ENCODE measurements around the gene MNX1. TPM values are rescaled to one million over a fixed set of nuclear protein-coding genes. Genes with fewer than 3 reads are reported as not detected.

MNX1 gene
- total RNA-seq, 1 donor from 2014 or later, result 2.0 TPM

DNA sequence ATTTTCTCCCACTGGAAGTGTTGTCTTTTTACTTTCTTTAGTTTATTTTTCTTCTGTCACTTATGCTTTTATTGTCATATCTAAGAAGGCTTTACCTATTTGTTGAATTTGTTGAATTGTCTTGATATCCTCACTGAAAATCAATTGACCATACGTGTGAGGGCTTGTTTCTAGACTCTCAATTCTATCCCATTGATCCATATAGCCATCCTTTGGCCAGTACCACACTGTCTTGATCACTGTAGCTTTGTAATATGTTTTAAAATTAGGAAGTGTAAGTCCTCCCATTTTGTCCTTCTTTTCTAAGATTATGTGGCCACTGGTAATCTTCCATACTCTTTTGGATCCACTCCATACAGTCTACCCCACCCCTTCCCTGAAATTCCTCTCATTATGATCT lies 25.5 kb upstream of the MNX1 start:
- DNase-seq (ENCODE audit: low read depth), result no peak
- no peaks in the 10 kb centered on the region for H3K36me3 ChIP-seq (ENCODE audit: control insufficient read depth, insufficient read depth, low read length)
- TF ChIP-seq, protein P1, sequence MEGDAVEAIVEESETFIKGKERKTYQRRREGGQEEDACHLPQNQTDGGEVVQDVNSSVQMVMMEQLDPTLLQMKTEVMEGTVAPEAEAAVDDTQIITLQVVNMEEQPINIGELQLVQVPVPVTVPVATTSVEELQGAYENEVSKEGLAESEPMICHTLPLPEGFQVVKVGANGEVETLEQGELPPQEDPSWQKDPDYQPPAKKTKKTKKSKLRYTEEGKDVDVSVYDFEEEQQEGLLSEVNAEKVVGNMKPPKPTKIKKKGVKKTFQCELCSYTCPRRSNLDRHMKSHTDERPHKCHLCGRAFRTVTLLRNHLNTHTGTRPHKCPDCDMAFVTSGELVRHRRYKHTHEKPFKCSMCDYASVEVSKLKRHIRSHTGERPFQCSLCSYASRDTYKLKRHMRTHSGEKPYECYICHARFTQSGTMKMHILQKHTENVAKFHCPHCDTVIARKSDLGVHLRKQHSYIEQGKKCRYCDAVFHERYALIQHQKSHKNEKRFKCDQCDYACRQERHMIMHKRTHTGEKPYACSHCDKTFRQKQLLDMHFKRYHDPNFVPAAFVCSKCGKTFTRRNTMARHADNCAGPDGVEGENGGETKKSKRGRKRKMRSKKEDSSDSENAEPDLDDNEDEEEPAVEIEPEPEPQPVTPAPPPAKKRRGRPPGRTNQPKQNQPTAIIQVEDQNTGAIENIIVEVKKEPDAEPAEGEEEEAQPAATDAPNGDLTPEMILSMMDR (IDR thresholded peaks at IDR 0.05; ENCODE audit: insufficient read depth, low read length, poor library complexity, severe bottlenecking), result no peak
- no peak overlapping the region for H3K4me3 ChIP-seq (ENCODE audit: low read depth, low read length)
- H3K27me3 ChIP-seq (ENCODE audit: control insufficient read depth, insufficient read depth, low read length), result no peaks in the 10 kb centered on the region

DNA sequence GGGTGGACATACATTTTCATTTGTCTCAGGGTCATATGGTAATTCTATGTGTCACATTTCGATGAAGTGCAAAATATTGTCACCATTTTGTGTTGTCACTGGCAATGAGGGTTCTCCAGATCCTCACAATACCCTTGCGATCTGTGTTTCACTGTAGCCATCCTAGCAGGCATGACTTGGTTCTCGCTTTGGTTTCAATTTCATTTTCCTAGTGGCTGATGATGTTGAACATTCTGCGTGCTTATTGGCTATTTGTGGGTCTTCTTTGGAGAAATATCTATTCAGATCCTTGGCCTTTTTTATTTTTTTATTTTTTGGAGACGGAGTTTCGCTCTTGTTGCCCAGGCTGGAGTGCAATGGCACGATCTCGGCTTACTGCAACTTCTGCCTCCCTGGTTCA lies 24.8 kb upstream of the MNX1 start:
- H3K4me3 ChIP-seq (ENCODE audit: low read depth, low read length), result no peak overlapping the region
- H3K27me3 ChIP-seq (ENCODE audit: control insufficient read depth, insufficient read depth, low read length), result no peaks in the 10 kb centered on the region
- TF ChIP-seq, protein P1 (IDR thresholded peaks at IDR 0.05; ENCODE audit: insufficient read depth, low read length, poor library complexity, severe bottlenecking), result no peak
- H3K36me3 ChIP-seq (ENCODE audit: control insufficient read depth, insufficient read depth, low read length), result no peaks in the 10 kb centered on the region
- DNase-seq (ENCODE audit: low read depth), result no peak

DNA sequence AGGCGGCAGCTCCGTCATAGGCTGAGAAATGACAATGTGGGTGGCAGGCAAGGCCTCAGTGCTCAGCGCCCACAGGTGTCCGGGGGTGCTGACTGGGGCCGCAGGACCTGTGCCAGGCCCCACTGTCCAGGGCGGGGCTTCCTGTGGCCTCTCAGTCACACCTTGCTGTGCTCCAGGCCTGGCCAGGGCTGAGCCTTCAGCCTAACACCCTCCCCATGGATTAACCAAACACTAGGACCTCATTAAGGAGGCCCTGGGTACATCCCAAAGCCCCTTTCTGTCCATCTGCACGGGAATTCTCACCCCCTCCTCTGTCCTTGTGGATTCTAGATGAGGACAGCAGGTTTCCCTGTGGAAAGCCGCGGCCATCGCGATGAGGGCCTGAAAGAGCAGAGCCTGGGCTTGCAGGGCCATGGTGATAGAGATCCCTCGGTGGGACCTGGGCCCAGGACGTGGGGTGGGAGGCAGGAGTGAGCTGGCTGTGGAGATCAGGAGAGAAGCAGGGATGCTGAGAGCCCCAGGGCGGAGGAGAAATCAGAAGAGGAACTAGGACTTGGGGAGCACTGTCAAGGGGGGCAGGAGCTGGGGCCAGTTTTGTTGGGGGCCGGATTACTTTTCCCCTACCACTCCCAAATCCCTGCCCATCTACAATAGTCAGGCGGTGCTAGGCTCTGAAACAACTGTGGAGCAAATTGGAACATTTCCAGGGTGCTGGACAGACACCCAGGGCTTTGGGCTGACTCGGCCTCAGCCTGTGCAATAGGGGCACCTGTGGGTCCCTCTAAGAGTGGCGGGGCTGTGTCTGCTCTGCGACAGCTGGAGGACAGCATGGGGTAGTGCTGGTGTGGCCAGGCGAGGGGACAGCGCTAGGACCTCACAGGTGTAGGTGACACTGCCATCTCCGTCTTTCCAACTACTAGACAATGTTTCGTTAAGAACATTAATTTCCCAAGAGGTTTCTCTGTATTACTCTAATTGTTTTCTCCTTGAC lies 23.3 kb upstream of the MNX1 start:
- Histone ChIP-seq H3K27me3 (ENCODE audit: control insufficient read depth, insufficient read depth, low read length) (no peaks in the 10 kb centered on the region), H3K36me3 (ENCODE audit: control insufficient read depth, insufficient read depth, low read length) (no peaks in the 10 kb centered on the region), H3K4me3 (ENCODE audit: low read depth, low read length) (no peak overlapping the region)
- no peak for DNase-seq (ENCODE audit: low read depth)
- TF ChIP-seq, protein P1 (IDR thresholded peaks at IDR 0.05; ENCODE audit: insufficient read depth, low read length, poor library complexity, severe bottlenecking), result no peak

DNA sequence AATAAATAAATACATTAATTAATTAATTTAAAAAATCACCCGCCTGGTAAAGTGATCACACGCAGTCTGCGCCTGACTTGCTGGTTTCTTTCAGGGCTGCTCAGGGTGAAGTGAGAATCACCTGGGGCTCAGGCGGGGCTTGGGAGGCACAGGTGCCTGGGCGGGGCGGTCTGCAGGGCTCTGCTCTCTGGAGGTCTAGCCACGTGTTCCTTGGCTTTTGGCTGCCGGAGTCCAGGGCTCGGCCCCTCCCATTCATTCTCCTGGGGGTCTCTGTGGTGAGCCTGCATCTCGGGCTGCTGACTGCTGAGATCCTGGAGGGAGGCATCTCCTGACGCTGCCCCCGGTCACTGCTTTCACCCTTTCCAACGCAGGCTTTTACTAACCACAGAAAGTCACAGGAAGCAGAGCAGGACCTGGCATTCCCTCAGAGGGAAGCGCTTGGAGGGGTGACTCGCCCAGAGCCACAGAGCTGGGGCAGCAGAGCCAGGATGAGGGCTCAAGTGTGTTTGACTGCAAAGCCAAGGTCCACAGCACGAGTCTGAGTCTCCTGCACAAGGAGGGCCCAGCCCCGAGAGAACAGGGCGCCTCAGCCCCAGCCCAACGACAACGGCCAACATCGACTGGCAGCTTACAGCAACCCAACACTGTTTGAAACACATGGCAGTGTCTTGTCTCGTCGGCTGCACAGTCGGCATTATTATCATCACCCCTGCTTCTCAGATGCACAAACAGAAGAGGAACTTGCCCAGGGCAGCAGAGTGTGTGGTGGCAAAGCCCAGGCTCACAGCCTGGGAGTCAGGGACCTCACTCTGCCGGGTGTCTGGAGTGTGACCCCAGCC lies 22.4 kb upstream of the MNX1 start:
- no peak for DNase-seq (ENCODE audit: low read depth)
- TF ChIP-seq, protein P1 (IDR thresholded peaks at IDR 0.05; ENCODE audit: insufficient read depth, low read length, poor library complexity, severe bottlenecking), result no peak
- Histone ChIP-seq H3K4me3 (ENCODE audit: low read depth, low read length) (no peak overlapping the region), H3K27me3 (ENCODE audit: control insufficient read depth, insufficient read depth, low read length) (peaks cover 7% of the 10 kb centered on the region), H3K36me3 (ENCODE audit: control insufficient read depth, insufficient read depth, low read length) (no peaks in the 10 kb centered on the region)

DNA sequence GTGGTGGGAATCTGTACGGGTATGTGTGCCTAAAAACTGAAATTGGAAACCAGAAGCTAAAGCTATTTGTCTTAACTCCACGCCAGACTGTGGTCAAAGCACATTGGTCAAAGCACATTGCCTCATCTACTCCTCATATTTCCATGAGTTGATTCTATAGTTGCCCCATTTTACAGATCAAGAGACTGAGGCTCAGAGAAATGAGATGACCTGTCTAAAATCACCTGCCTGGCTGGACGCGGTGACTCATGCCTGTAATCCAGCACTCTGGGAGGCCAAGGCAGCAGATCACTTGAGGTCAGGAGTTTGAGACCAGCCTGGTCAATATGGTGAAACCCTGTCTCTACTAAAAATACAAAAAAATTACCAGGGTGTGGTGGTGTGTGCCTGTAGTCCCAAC lies 21.7 kb upstream of the MNX1 start:
- DNase-seq (ENCODE audit: low read depth), result no peak
- TF ChIP-seq, protein P1 (IDR thresholded peaks at IDR 0.05; ENCODE audit: insufficient read depth, low read length, poor library complexity, severe bottlenecking), result no peak
- peaks cover 12% of the 10 kb centered on the region for H3K27me3 ChIP-seq (ENCODE audit: control insufficient read depth, insufficient read depth, low read length)
- no peaks in the 10 kb centered on the region for H3K36me3 ChIP-seq (ENCODE audit: control insufficient read depth, insufficient read depth, low read length)
- no peak overlapping the region for H3K4me3 ChIP-seq (ENCODE audit: low read depth, low read length)
